Measurements from ENCODE around the gene AGBL4. TPM values are rescaled to one million over a fixed set of nuclear protein-coding genes. Genes with fewer than 3 reads are reported as not detected.
A peak's percentile ranks its signal among the peaks of the same experiment; 100 is the strongest.

Gene AGBL4
- total RNA-seq, 3 donors from 2014 or later, result 1.3 to 1.9 (median 1.8) TPM

DNA sequence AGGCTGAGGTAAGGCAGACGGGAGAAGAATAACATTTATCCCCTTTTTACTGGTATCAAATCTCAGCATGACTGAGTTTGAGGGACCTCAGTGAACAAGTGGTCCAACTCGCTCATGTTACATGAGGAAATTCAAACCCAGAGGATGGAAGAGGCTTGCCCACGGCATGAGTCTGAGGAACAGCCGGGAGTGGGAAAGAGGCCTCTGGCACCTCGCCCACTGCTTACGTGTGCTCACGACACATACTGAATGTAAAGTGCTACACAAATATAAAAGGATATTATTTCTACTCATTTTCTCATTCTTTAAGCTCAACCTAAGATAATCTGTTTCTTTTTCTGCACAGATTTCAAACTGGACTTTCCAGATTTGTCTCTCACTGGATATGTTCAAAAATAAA, 1261.8 kb downstream of the AGBL4 start:
- Histone ChIP-seq H3K4me3 (no peak overlapping the region), H3K36me3 (peaks cover 9% of the 10 kb centered on the region), H3K4me1 (no peaks in the 10 kb centered on the region), H3K27ac (peak overlapping the region in 1 of 2 donors; percentile 58), H3K27me3 (no peaks in the 10 kb centered on the region), H3K9me3 (no peaks in the 10 kb centered on the region)
- intact Hi-C loops (cut with DNase I; ENCODE audit: low total_unique reads), result no loop called here
- TF ChIP-seq, protein P1, sequence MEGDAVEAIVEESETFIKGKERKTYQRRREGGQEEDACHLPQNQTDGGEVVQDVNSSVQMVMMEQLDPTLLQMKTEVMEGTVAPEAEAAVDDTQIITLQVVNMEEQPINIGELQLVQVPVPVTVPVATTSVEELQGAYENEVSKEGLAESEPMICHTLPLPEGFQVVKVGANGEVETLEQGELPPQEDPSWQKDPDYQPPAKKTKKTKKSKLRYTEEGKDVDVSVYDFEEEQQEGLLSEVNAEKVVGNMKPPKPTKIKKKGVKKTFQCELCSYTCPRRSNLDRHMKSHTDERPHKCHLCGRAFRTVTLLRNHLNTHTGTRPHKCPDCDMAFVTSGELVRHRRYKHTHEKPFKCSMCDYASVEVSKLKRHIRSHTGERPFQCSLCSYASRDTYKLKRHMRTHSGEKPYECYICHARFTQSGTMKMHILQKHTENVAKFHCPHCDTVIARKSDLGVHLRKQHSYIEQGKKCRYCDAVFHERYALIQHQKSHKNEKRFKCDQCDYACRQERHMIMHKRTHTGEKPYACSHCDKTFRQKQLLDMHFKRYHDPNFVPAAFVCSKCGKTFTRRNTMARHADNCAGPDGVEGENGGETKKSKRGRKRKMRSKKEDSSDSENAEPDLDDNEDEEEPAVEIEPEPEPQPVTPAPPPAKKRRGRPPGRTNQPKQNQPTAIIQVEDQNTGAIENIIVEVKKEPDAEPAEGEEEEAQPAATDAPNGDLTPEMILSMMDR (IDR thresholded peaks at IDR 0.05), result no peak
- TF ChIP-seq POLR2A (IDR thresholded peaks at IDR 0.05) (no peak), POLR2AphosphoS5 (IDR thresholded peaks at IDR 0.05) (no peak)
- DNase-seq (ENCODE audit: low spot score in 2 of 2), result no peak

DNA sequence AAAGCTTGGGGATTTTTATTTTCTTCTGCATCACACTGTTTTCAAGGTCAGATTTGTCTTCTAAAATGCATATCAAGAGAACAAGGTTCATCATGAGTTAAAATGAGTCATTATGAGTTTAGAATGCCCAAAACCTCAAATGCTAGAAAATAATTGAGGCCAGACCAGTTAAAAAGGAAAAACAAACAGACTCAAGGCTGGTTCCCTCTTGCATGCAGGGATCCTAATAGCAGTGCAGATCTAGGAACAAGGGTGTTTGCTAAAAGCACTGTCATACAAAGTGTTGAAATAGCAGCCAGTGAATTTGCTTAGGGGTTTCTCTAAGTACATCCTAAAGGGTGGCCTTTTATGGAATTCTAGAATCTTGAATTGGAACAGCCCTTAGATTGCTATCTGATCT, 1262.3 kb downstream of the AGBL4 start:
- Histone ChIP-seq H3K9me3 (no peaks in the 10 kb centered on the region), H3K4me3 (no peak overlapping the region), H3K27me3 (no peaks in the 10 kb centered on the region), H3K4me1 (no peaks in the 10 kb centered on the region), H3K27ac (peak overlapping the region in 1 of 2 donors; percentile 58), H3K36me3 (peaks cover 9% of the 10 kb centered on the region)
- no peak for DNase-seq (ENCODE audit: low spot score in 2 of 2)
- TF ChIP-seq, protein P1 (IDR thresholded peaks at IDR 0.05), result no peak
- no peak for TF ChIP-seq POLR2AphosphoS5 (IDR thresholded peaks at IDR 0.05)
- TF ChIP-seq POLR2A (IDR thresholded peaks at IDR 0.05), result no peak
- intact Hi-C loops (cut with DNase I; ENCODE audit: low total_unique reads), result no loop called here

DNA sequence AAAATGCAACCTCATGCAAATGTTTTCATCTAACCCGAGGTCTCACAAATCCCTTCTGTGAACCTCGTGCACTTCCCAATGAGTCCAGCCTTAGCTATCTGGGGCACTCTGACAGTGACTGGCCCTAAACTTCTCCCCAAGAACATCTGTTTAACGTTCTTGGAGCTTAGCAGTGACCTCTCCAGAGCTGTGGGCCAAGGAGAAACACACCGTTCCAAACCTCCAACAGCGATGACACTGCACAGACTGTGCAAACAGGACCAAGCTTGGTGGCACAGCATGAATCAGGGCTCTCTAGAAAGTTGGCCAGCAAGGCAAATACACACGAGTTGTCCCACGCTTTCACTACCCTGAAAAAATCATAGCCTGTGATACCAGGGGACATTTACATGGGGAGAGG, 1262.9 kb downstream of the AGBL4 start:
- DNase-seq (ENCODE audit: low spot score in 2 of 2), result no peak
- intact Hi-C loops (cut with DNase I; ENCODE audit: low total_unique reads), result no loop called here
- no peak overlapping the region for H3K4me3 ChIP-seq

DNA sequence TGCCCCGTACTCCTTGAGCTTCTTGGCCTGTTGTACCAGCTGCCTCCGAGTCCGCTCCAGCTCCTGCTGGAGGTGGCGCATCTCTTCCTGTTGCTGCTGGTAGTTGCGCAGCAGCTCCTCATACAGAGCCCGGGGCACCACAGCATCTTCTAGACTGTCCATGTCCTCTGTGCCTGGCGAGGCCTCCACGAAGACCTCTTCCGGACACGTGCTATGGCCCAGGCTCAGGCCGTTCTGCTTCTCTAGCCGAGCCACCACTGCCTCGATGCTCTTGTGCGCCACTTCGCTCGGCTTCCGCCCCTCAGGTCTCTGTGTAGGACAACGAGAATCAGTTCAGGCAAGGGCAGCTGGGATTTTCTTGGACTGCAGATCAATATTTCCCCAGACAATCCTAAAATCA, 1264.8 kb downstream of the AGBL4 start:
- no peaks in the 10 kb centered on the region for H3K9me3 ChIP-seq
- peaks cover 9% of the 10 kb centered on the region for H3K36me3 ChIP-seq
- intact Hi-C loops (cut with DNase I; ENCODE audit: low total_unique reads), result no loop called here
- no peaks in the 10 kb centered on the region for H3K4me1 ChIP-seq
- DNase-seq (ENCODE audit: low spot score in 2 of 2), result no peak
- no peak overlapping the region for H3K27ac ChIP-seq
- TF ChIP-seq POLR2A (IDR thresholded peaks at IDR 0.05) (no peak), POLR2AphosphoS5 (IDR thresholded peaks at IDR 0.05) (no peak)
- TF ChIP-seq, protein P1 (IDR thresholded peaks at IDR 0.05), result no peak
- H3K27me3 ChIP-seq, result no peaks in the 10 kb centered on the region
- no peak overlapping the region for H3K4me3 ChIP-seq

More for the DNA sequence above, 1262.9 kb downstream of the AGBL4 start:
- Histone ChIP-seq H3K27ac (no peak overlapping the region), H3K36me3 (peaks cover 9% of the 10 kb centered on the region), H3K4me1 (no peaks in the 10 kb centered on the region), H3K27me3 (no peaks in the 10 kb centered on the region), H3K9me3 (no peaks in the 10 kb centered on the region)
- no peak for TF ChIP-seq POLR2AphosphoS5 (IDR thresholded peaks at IDR 0.05)
- no peak for TF ChIP-seq POLR2A (IDR thresholded peaks at IDR 0.05)
- TF ChIP-seq, protein P1 (IDR thresholded peaks at IDR 0.05), result no peak

DNA sequence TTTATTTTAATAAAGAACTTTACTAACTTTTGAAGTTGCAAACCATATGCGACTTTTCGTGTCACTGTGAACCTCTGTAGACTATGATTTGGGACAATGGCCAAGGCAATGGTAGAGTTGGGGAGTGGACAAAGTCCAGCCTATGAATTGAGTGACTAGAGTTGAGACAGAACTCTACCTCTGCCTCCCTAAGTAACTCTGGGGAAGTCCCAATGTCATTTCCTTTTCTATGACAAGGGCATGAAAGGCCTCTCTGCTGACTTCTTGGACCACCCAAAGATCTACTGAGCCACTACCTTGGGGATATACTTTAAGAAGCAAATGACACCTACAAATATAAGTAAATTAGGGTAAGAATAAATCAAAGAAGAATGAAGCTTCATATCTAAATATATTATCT, 1266.4 kb downstream of the AGBL4 start:
- no peaks in the 10 kb centered on the region for H3K9me3 ChIP-seq
- H3K36me3 ChIP-seq, result peaks cover 9% of the 10 kb centered on the region
- DNase-seq (ENCODE audit: low spot score in 2 of 2), result no peak
- no peak overlapping the region for H3K27ac ChIP-seq
- H3K4me3 ChIP-seq, result no peak overlapping the region
- H3K4me1 ChIP-seq, result no peaks in the 10 kb centered on the region
- TF ChIP-seq POLR2A (IDR thresholded peaks at IDR 0.05), result no peak
- TF ChIP-seq, protein P1 (IDR thresholded peaks at IDR 0.05), result no peak
- no peak for TF ChIP-seq POLR2AphosphoS5 (IDR thresholded peaks at IDR 0.05)
- no peaks in the 10 kb centered on the region for H3K27me3 ChIP-seq
- intact Hi-C loops (cut with DNase I; ENCODE audit: low total_unique reads), result no loop called here

Data from breast epithelium (tissue), 4 donors.